Endodermal cell (in vitro differentiated cells): Measurements from ENCODE around the gene MAP6. TPM values are rescaled to one million over a fixed set of nuclear protein-coding genes. Genes with fewer than 3 reads are reported as not detected.

Experiments used
- DNase-seq: peaks from one replicate; pipeline ENCODE4 v3.0.0-alpha.2; 2017
- H3K27ac ChIP-seq: 2 replicates; pipeline ENCODE4 v1.5.1; 2013; ENCODE audit warnings: mild to moderate bottlenecking, low read depth, low read length, moderate library complexity
- H3K27me3 ChIP-seq: 2 replicates; pipeline ENCODE4 v1.6.1; 2013; ENCODE audit warnings: mild to moderate bottlenecking, low read length, moderate library complexity; ENCODE audit not compliant: insufficient read depth, control insufficient read depth, poor library complexity, severe bottlenecking
- H3K36me3 ChIP-seq: 2 replicates; pipeline ENCODE4 v1.7.0; 2013; ENCODE audit warnings: mild to moderate bottlenecking, low read length, moderate library complexity; ENCODE audit not compliant: control insufficient read depth, insufficient read depth
- H3K4me1 ChIP-seq: one replicate; pipeline ENCODE4 v1.7.0; 2013; ENCODE audit warnings: low read length; ENCODE audit not compliant: control insufficient read depth, insufficient read depth
- H3K4me3 ChIP-seq: 2 replicates; pipeline ENCODE4 v1.5.1; 2013; ENCODE audit warnings: mild to moderate bottlenecking, low read length, moderate library complexity
- H3K9ac ChIP-seq: 2 replicates; pipeline ENCODE4 v1.6.1; 2013; ENCODE audit warnings: mild to moderate bottlenecking, low read length, moderate library complexity; ENCODE audit not compliant: poor library complexity, severe bottlenecking; ENCODE audit errors: extremely low read depth
- H3K9me3 ChIP-seq: 2 replicates; pipeline ENCODE4 v1.6.1; 2013; ENCODE audit warnings: mild to moderate bottlenecking, low read length, moderate library complexity; ENCODE audit not compliant: control insufficient read depth
- H3K27ac Mint-ChIP-seq: 2 replicates; pipeline ENCODE4 v1.8.0; 2020; ENCODE audit warnings: mixed read lengths
- H3K27me3 Mint-ChIP-seq: 2 replicates; pipeline ENCODE4 v1.8.0; 2021; ENCODE audit warnings: mild to moderate bottlenecking, mixed read lengths; ENCODE audit not compliant: insufficient read depth
- H3K36me3 Mint-ChIP-seq: 2 replicates; pipeline ENCODE4 v1.8.0; 2020; ENCODE audit warnings: low read depth, mixed read lengths
- H3K4me1 Mint-ChIP-seq: 2 replicates; pipeline ENCODE4 v1.8.0; 2020; ENCODE audit warnings: mixed read lengths
- H3K4me3 Mint-ChIP-seq: 2 replicates; pipeline ENCODE4 v1.8.0; 2020; ENCODE audit warnings: mild to moderate bottlenecking, moderate library complexity, mixed read lengths
- H3K9me3 Mint-ChIP-seq: 2 replicates; pipeline ENCODE4 v1.8.0; 2020; ENCODE audit warnings: mild to moderate bottlenecking, mixed read lengths
- CTCF ChIP-seq: fragments of 200-600 bp; sonication (generic); conservative IDR thresholded peaks from 2 replicates; pipeline ENCODE4 v1.5.0; 2021; ENCODE audit warnings: antibody characterized with exemption, mild to moderate bottlenecking
- WGBS, 2 experiments: methylation state at CpG; one replicate each; pipeline versions ENCODE4 v1.1.5 to v1.1.7; 2013; ENCODE audit warnings: missing lambda C conversion rate in 2 of 2, mixed read lengths in 1 of 2; ENCODE audit not compliant: insufficient coverage in 1 of 2, insufficient read length in 1 of 2; 5-methylcytosine and 5-hydroxymethylcytosine counted together
- total RNA-seq, 2 donors: library from RNA; stranded (reverse); fragmentation: NEBNext Ultra II Directional in 1 of 2; extraction: Animal tissue kit (Norgen Biotek cat#: 25700) in 1 of 2; gene quantifications; 2 replicates in 1 of 2; 3 replicates in 1 of 2; pipeline ENCODE4 v1.2.1, GENCODE V29; 2021

Gene MAP6
- total RNA-seq, 2 donors from 2014 or later: 1.9 to 4.2 TPM

GRCh38 chr11:75565916-75566762 lies 102.7 kb downstream of the MAP6 start:
- peaks cover 31% of the 10 kb centered on the region for H3K4me1 Mint-ChIP-seq
- Histone ChIP-seq H3K27ac (no peak overlapping the region), H3K27me3 (no peaks in the 10 kb centered on the region), H3K9ac (no peak overlapping the region), H3K9me3 (no peaks in the 10 kb centered on the region), H3K4me1 (peaks cover 13% of the 10 kb centered on the region), H3K4me3 (peak overlapping the region; percentile 98), H3K36me3 (peaks cover 75% of the 10 kb centered on the region)
- no peaks in the 10 kb centered on the region for H3K27me3 Mint-ChIP-seq
- H3K27ac Mint-ChIP-seq: peak overlapping the region; percentile 84
- H3K4me3 Mint-ChIP-seq: peak overlapping the region; percentile 99
- H3K36me3 Mint-ChIP-seq: peaks cover 56% of the 10 kb centered on the region
- TF ChIP-seq CTCF: no peak
- 97% methylated on average over 41 to 43 of the region's 43 CpGs for WGBS, 2 experiments
- no peak for DNase-seq
- H3K9me3 Mint-ChIP-seq: no peaks in the 10 kb centered on the region

GRCh38 chr11:75565221-75565814 lies 103.5 kb downstream of the MAP6 start:
- DNase-seq: peak; percentile 67
- H3K27ac ChIP-seq: no peak overlapping the region
- Mint-ChIP-seq H3K27ac (peak overlapping the region; percentile 100), H3K4me3 (peak overlapping the region; percentile 99), H3K4me1 (peaks cover 40% of the 10 kb centered on the region), H3K36me3 (peaks cover 48% of the 10 kb centered on the region), H3K9me3 (no peaks in the 10 kb centered on the region), H3K27me3 (no peaks in the 10 kb centered on the region)
- peaks cover 67% of the 10 kb centered on the region for H3K36me3 ChIP-seq
- H3K4me1 ChIP-seq: peaks cover 21% of the 10 kb centered on the region
- WGBS, 2 experiments: 63 to 80% methylated on average over 3 to 5 of the region's 5 CpGs
- no peaks in the 10 kb centered on the region for H3K27me3 ChIP-seq
- peak overlapping the region; percentile 98 for H3K4me3 ChIP-seq
- no peaks in the 10 kb centered on the region for H3K9me3 ChIP-seq
- H3K9ac ChIP-seq: peak overlapping the region; percentile 99
- TF ChIP-seq CTCF: no peak

- Histone ChIP-seq H3K4me3 (peak overlapping the region; percentile 98), H3K36me3 (peaks cover 56% of the 10 kb centered on the region), H3K9ac (peak overlapping the region; percentile 99), H3K4me1 (peaks cover 28% of the 10 kb centered on the region), H3K27me3 (no peaks in the 10 kb centered on the region), H3K27ac (peak overlapping the region; percentile 98), H3K9me3 (no peaks in the 10 kb centered on the region)
- peak; percentile 95 for DNase-seq
- peak overlapping the region; percentile 100 for H3K27ac Mint-ChIP-seq
- H3K4me1 Mint-ChIP-seq: peaks cover 51% of the 10 kb centered on the region
- peak; percentile 78 for TF ChIP-seq CTCF
- 0 to 8% methylated on average over 1 to 9 of the region's 9 CpGs for WGBS, 2 experiments
- H3K27me3 Mint-ChIP-seq: no peaks in the 10 kb centered on the region
- peak overlapping the region; percentile 99 for H3K4me3 Mint-ChIP-seq
- H3K9me3 Mint-ChIP-seq: no peaks in the 10 kb centered on the region
- H3K36me3 Mint-ChIP-seq: peaks cover 41% of the 10 kb centered on the region
Observed at GRCh38 chr11:75563978-75564552, 104.8 kb downstream of the MAP6 start.
